ELR (cell line): ENCODE measurements around the gene CYB561D1.

ENCODE experiments used
- DNase-seq: peaks from one replicate; pipeline ENCODE4 v3.0.0-alpha.2; 2015; ENCODE audit warnings: low read depth

CYB561D1 gene

GRCh38 chr1:109530457-109531087, 36.7 kb downstream of the CYB561D1 start:
- DNase-seq: no peak

GRCh38 chr1:109531380-109531779, 37.5 kb downstream of the CYB561D1 start:
- DNase-seq: no peak

GRCh38 chr1:109531826-109532364, 38.0 kb downstream of the CYB561D1 start:
- peak; percentile 23 for DNase-seq

GRCh38 chr1:109532365-109533136, 38.7 kb downstream of the CYB561D1 start:
- DNase-seq: peak; percentile 86

GRCh38 chr1:109534307-109534858, 40.5 kb downstream of the CYB561D1 start:
- DNase-seq: no peak

- DNase-seq: no peak
These were observed 41.6 kb downstream of the CYB561D1 start for GRCh38 chr1:109535481-109535880.

- no peak for DNase-seq
These were observed 42.1 kb downstream of the CYB561D1 start for GRCh38 chr1:109535971-109536491.

GRCh38 chr1:109537450-109538178, 43.7 kb downstream of the CYB561D1 start:
- DNase-seq: no peak

- DNase-seq: no peak
These were observed 45.1 kb downstream of the CYB561D1 start for GRCh38 chr1:109538827-109539555.

GRCh38 chr1:109539676-109540075, 45.8 kb downstream of the CYB561D1 start, which contains the start of gene GPR61:
GPR61 (plus strand) TSS chr1:109539872; CDS start chr1:109543023, 3,151 bp downstream.
- DNase-seq: no peak

GRCh38 chr1:109541102-109541501, 47.2 kb downstream of the CYB561D1 start:
- no peak for DNase-seq

- no peak for DNase-seq
These were observed 48.8 kb downstream of the CYB561D1 start for GRCh38 chr1:109542657-109543056.

- no peak for DNase-seq
These were observed 49.5 kb downstream of the CYB561D1 start for GRCh38 chr1:109543283-109543987.

GRCh38 chr1:109543988-109544735, 50.3 kb downstream of the CYB561D1 start:
- DNase-seq: no peak

GRCh38 chr1:109546311-109547109, 52.6 kb downstream of the CYB561D1 start:
- DNase-seq: peak; percentile 93

GRCh38 chr1:109547463-109548320, 53.8 kb downstream of the CYB561D1 start:
- DNase-seq: peak; percentile 44

- peak; percentile 96 for DNase-seq
These were observed 54.7 kb downstream of the CYB561D1 start, which contains the start of gene GNAI3 for GRCh38 chr1:109548321-109549267. GNAI3 (plus strand) TSS chr1:109548615; CDS start chr1:109548721, 106 bp downstream.
